Muscle of back (tissue), 11 donors: Measurements from ENCODE around the gene HLA-DOA. TPM values are rescaled to one million over a fixed set of nuclear protein-coding genes. Genes with fewer than 3 reads are reported as not detected.

Experiments used
- DNase-seq, 3 donors: peaks; one replicate each; pipeline versions ENCODE4 v3.0.0 to v3.0.0-alpha.2; 2013
- polyA plus RNA-seq, 10 donors: library from polyadenylated mRNA; unstranded; fragments of 120-200 nt; gene quantifications; one replicate each; pipeline ENCODE4 v1.2.1, GENCODE V29; 2013; ENCODE audit not compliant: insufficient read length in 10 of 10

HLA-DOA gene
- polyA plus RNA-seq, 10 donors: 1.3 to 7.6 (median 3.3) TPM

DNA sequence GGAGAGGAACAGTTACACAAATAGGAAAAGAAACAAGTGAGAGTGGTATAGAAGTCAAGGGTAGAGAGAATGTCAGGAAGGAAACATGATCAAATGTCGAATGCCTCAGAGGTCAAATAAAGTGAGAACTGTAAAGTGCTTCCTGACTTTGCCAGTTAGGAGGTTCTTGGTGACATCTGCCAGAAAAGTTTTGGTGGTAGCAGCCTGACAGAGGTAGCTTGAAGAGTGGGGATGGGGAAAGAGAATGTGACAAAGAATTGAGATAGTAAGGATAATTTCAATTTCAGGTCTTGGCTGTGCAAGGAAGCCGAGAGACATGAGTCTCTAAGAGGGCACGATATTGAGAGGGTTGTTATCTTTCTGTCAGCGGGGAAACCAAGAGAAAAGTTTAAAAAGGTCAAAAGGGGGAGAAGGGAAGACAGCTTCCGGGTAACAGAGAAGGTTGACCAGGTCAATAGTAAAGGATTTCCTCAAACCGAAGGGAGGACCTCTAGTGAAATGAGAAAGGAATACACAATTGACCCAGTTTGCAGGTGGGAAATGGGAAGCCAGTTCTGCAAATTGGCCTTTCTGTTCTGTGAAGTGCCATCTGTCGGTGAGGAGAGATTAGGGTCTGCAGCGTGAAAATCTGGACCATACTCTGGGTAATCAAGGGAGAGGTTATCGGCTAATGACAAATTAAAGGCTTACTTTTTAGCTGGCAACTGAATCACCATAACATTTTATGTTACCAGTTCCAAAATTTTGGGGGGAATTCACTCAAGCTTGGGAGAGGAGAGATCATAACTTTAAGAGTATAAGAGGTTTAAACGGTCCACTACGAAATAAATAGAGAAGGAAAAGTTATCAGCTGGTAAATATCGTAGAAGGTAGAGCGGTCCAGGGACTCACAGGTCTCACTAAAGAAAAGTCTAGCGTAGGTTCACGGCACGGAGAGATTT, 42.0 kb downstream of the HLA-DOA start:
- DNase-seq: peak; percentile 45 to 76 (median 57)

DNA sequence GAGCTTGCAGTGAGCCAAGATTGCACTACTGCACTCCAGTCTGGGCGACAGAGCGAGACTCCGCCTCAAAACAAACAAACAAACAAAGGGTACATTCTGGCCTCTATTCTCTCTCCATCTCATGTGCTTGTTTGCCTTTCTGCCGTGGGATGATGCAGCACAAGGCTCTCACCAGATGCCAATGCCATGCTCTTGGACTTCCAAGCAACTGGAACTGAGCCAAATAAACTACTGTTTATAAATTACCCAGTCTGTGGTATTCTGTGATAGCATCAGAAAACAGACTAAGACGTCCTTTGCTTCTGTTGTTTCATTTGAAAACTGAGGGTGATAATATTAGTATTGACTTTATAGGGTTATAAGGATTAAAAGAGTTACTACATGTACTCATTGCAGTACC, 44.6 kb downstream of the HLA-DOA start:
- DNase-seq: no peak

DNA sequence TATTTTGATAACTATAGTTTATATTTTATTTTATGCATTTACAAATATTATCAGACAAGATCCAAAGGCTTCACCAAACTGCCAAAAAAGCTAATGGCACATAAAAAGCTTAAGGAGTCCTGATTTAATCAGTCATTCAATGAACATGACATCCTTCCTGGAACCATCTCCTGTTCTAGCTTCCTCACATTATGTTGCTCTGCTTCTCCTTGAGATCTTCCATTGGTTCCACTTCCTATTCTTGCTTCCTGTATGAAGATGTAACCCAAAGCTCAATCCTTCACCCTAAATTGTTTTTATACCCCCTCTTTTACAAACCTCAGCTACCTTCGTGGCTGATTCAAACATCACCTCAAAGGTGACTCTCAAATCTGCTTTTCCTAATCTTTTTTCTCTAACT, 45.5 kb downstream of the HLA-DOA start:
- no peak for DNase-seq

DNA sequence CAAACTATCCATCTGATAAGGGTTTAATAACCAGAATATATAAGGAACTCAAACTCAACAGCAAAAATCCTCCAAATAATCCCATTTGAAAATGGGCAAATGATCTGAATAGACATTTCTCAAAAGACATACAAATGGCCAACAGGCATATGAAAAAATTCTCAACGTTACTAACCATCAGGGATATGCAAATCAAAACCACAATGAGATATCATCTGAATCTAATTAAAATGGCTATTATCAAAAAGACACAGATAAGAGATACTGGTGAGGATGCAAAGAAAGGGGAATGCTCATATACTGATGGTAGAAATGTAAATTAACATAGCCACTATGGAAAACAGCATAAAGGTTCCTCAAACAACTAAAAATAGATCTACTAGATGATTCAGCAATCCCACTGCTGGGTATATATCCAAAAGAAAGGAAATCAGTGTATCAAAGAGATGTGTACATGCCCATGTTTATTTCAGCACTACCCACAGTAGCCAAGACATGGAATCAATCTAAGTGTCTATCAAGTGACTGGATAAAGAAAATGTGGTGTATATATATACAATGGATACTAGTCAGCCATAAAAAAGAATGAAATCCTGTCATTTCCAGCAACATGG, 47.1 kb downstream of the HLA-DOA start:
- no peak for DNase-seq

DNA sequence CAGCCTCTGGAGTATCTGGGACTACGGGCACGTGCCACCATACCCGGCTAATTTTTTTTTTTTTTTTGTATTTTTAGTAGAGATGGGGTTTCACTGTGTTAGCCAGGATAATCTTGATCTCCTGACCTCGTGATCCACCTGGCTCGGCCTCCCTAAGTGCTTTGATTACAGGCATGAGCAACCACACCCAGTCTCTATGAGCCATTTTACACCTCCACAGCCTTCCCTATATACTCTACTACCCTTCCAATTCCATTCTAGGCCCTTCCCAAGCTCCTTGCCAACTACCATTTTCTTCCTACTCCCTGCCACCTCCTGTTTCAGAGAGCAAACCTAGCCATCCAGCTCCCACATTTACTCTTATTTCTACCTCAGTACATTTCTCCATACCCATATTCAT, 48.8 kb downstream of the HLA-DOA start:
- DNase-seq: no peak

DNA sequence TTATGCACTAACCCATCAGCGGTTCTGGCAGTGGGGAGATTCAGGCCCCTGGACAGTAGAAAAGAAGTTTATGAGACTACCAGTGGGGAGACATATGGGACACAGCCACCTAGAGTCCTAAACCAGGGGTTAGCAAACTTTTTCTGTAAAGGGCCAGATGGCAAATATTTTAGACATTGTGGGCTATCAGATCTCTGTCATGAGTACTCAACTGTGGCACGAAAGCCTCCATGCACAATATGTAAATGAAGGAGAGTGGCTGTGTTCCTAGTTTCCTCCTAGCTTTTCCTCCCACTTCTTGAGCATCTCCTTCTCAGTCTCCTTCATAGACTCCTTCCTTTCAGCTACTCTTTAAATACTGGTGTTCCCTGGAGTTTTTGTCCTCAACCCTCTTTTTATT, 53.2 kb downstream of the HLA-DOA start:
- no peak for DNase-seq

DNA sequence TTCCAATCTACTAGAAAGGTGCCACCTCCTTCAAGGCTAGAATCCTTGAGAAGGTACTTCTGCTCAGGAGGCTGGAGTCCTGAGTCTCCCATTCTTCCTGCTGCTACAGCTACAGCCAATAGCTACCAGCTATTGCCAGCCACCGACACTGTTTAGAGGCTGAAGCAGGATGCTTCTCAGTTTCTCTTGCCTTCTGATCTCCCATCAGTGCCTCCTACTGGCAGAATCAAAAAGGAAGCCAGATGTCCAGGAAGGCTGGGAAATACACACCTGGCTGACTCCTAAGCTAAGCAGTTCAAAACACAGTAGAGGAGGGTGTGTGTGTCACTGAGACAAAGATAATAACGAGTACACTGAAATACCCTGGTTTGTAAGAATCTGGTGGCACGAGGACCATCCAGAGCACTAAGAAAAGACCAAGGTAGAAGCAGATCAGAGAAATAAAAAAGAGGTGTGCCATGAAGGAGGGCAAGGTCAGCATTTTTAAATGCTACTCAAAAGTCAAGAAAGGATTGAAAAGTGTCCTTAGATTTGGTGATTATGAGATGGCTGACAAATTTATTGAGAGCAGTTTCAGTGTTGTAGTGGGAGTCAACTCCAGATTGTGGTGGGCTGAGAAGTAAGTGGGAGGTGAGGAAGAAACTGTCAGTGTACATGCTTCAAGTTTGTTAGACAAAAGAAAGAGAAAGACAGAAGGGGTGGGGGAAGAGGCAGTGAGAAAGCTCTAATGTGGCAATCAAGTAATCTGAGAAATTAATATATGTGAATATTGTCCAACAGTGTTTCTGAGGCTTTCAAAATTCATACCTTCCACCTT, 54.2 kb downstream of the HLA-DOA start:
- DNase-seq: no peak

DNA sequence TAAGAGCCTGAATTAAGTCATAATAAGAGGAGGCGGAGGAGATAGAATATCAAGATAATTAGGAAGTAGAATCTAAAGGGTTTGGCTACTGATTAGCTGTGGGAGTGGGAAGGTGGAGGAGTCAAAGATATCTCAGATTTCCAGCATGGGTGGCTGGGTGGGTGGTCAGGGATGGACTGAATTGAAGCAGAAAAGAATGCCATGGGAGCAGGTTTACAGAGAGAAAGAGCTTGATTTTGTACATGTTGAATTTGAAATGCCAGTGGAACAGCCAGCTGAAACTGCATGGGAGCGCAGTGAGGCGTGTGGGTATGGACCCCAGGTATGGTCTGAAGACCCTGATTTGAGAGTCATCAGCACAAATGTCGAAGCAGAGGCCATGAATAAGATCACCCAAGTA, 55.1 kb downstream of the HLA-DOA start:
- no peak for DNase-seq

Other genes with a start within 250 kb of the HLA-DOA start
- under 1 TPM in 6 of 10 donors, not detected in 4; 0.17 to 0.70 (median 0.32) TPM for gene HLA-DQB2, start 246.1 kb downstream of the HLA-DOA start, polyA plus RNA-seq
- under 1 TPM in 7 of 10 donors, not detected in 3; 0.15 to 0.61 (median 0.25) TPM for gene HLA-DOB, start 192.6 kb downstream of the HLA-DOA start, polyA plus RNA-seq
- gene TAP2, start 170.9 kb downstream of the HLA-DOA start, polyA plus RNA-seq: 1 to 10 TPM; 3.5 to 8.5 (median 5.8) TPM
- gene PSMB8, start 165.5 kb downstream of the HLA-DOA start, polyA plus RNA-seq: 10 to 100 TPM; 12.0 to 20.3 (median 14.7) TPM
- 10 to 100 TPM in 4 of 10 donors, 1 to 10 TPM in 6; 7.6 to 11.6 (median 9.9) TPM for gene TAP1, start 155.9 kb downstream of the HLA-DOA start, polyA plus RNA-seq
- 1 to 10 TPM; 2.9 to 8.8 (median 5.2) TPM for gene PSMB9, start 155.4 kb downstream of the HLA-DOA start, polyA plus RNA-seq
- 1 to 10 TPM; 2.6 to 9.0 (median 4.8) TPM for gene HLA-DMB, start 68.6 kb downstream of the HLA-DOA start, polyA plus RNA-seq
- gene HLA-DMA, start 56.5 kb downstream of the HLA-DOA start, polyA plus RNA-seq: 10 to 100 TPM in 2 of 10 donors, 1 to 10 TPM in 8; 2.0 to 19.2 (median 5.0) TPM
- gene BRD2, start 41.0 kb downstream of the HLA-DOA start, polyA plus RNA-seq: 100 to 1,000 TPM; 138 to 187 (median 160) TPM
- 10 to 100 TPM in 9 of 10 donors, 1 to 10 TPM in 1; 8.1 to 21.8 (median 13.4) TPM for gene HLA-DPA1, start 64.1 kb upstream of the HLA-DOA start, polyA plus RNA-seq
- gene HLA-DPB1, start 66.4 kb upstream of the HLA-DOA start, polyA plus RNA-seq: 10 to 100 TPM in 4 of 10 donors, 1 to 10 TPM in 6; 4.8 to 15.4 (median 7.8) TPM
- gene COL11A2, start 182.9 kb upstream of the HLA-DOA start, polyA plus RNA-seq: 100 to 1,000 TPM in 2 of 10 donors, 10 to 100 TPM in 8; 20.5 to 134 (median 61.0) TPM
- 10 to 100 TPM; 31.9 to 49.0 (median 37.8) TPM for gene RXRB, start 191.1 kb upstream of the HLA-DOA start, polyA plus RNA-seq
- gene SLC39A7, start 191.3 kb upstream of the HLA-DOA start, polyA plus RNA-seq: 100 to 1,000 TPM in 3 of 10 donors, 10 to 100 TPM in 7; 68.5 to 115 (median 82.5) TPM
- 10 to 100 TPM in 7 of 10 donors, 1 to 10 TPM in 3; 8.2 to 14.4 (median 11.0) TPM for gene HSD17B8, start 195.1 kb upstream of the HLA-DOA start, polyA plus RNA-seq
- 10 to 100 TPM; 25.1 to 43.3 (median 29.9) TPM for gene RING1, start 198.9 kb upstream of the HLA-DOA start, polyA plus RNA-seq